Suprapubic skin (tissue), 4 donors: ENCODE data around the gene CDSN.

Source experiments
- EP300 ChIP-seq: sonication (generic); formaldehyde crosslinking; IDR thresholded peaks from one replicate; pipeline ENCODE4 v1.6.1; 2017; ENCODE audit warnings: antibody characterized with exemption
- POLR2A ChIP-seq, 2 donors: fragments of 450-650 bp; IDR thresholded peaks; one replicate each; pipeline ENCODE4 v1.6.1; 2017; ENCODE audit warnings: antibody characterized with exemption in 2 of 2, mild to moderate bottlenecking in 2 of 2, moderate library complexity in 2 of 2
- POLR2AphosphoS5 ChIP-seq, 3 donors: sonication (generic); formaldehyde crosslinking; IDR thresholded peaks; one replicate each; pipeline ENCODE4 v1.6.1; 2017; ENCODE audit warnings: antibody characterized with exemption in 3 of 3
- TF ChIP-seq, protein P1 (sequence below), 2 donors: fragments of 200-600 bp in 1 of 2; fragments of 450-650 bp in 1 of 2; sonication (generic) in 1 of 2; IDR thresholded peaks; one replicate each; pipeline ENCODE4 v1.5.1; 2016 to 2019; ENCODE audit warnings: antibody characterized with exemption in 2 of 2, mild to moderate bottlenecking in 1 of 2, moderate library complexity in 1 of 2

DNA sequence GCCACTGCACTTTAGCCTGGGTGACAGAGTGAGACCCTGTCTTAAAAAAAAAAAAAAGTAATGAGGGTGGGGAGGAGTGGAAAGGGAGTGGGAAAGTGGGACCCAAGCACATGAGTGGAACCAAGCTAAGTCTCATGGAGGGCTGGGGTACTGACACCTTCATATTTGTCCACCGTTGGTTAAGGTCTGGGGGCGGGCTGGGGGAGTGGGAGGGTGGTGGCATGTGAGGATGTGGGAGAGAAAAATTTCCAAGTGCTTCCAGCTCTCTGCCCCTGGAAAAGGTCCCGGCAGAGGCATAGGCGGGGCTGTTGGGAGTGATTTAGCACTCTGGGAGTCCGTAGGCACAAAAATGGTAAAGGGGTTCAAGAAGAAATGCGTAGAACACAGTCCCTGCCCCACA lies 12.6 kb upstream of the CDSN start:
- TF ChIP-seq, protein P1, sequence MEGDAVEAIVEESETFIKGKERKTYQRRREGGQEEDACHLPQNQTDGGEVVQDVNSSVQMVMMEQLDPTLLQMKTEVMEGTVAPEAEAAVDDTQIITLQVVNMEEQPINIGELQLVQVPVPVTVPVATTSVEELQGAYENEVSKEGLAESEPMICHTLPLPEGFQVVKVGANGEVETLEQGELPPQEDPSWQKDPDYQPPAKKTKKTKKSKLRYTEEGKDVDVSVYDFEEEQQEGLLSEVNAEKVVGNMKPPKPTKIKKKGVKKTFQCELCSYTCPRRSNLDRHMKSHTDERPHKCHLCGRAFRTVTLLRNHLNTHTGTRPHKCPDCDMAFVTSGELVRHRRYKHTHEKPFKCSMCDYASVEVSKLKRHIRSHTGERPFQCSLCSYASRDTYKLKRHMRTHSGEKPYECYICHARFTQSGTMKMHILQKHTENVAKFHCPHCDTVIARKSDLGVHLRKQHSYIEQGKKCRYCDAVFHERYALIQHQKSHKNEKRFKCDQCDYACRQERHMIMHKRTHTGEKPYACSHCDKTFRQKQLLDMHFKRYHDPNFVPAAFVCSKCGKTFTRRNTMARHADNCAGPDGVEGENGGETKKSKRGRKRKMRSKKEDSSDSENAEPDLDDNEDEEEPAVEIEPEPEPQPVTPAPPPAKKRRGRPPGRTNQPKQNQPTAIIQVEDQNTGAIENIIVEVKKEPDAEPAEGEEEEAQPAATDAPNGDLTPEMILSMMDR (IDR thresholded peaks at IDR 0.05) = no peak
- no peak for TF ChIP-seq POLR2AphosphoS5 (IDR thresholded peaks at IDR 0.05)
- TF ChIP-seq POLR2A (IDR thresholded peaks at IDR 0.05) = no peak
- no peak for TF ChIP-seq EP300
